Gastrocnemius medialis (tissue), 4 donors: ENCODE results near the gene MAP3K7. TPM values are rescaled to one million over a fixed set of nuclear protein-coding genes. Genes with fewer than 3 reads are reported as not detected.

Experiments
- ATAC-seq, 2 donors: fragments of 150-250 bp; one replicate each; pipeline ENCODE4 v1.9.1; 2016
- DNase-seq, 2 donors: peaks; one replicate each; pipeline ENCODE4 v3.0.0-alpha.2; 2019
- H3K27ac ChIP-seq, 4 donors: fragments of 200-600 bp; sonication (generic); 1 replicate in 1 of 4; 2 replicates in 3 of 4; pipeline ENCODE4 v1.5.1; 2016 to 2018; ENCODE audit warnings: mild to moderate bottlenecking in 2 of 4, moderate library complexity in 1 of 4
- H3K27me3 ChIP-seq, 3 donors: fragments of 200-600 bp; sonication (generic) in 2 of 3; 1 replicate in 1 of 3; 2 replicates in 2 of 3; pipeline versions ENCODE4 v1.5.1 to v1.6.0; 2016 to 2019; ENCODE audit warnings: mild to moderate bottlenecking in 1 of 3, moderate library complexity in 1 of 3
- H3K36me3 ChIP-seq, 2 donors: fragments of 200-600 bp; sonication (generic) in 1 of 2; one replicate each; pipeline ENCODE4 v1.5.1; 2017 to 2018
- H3K4me1 ChIP-seq, 2 donors: fragments of 200-600 bp; sonication (generic) in 1 of 2; one replicate each; pipeline ENCODE4 v1.5.1; 2016 to 2017; ENCODE audit warnings: mild to moderate bottlenecking in 2 of 2
- H3K4me3 ChIP-seq, 4 donors: fragments of 200-600 bp; sonication (generic) in 3 of 4; 1 replicate in 1 of 4; 2 replicates in 3 of 4; pipeline ENCODE4 v1.5.1; 2016 to 2019; ENCODE audit warnings: mild to moderate bottlenecking in 2 of 4
- H3K9me3 ChIP-seq, 3 donors: fragments of 200-600 bp; sonication (generic) in 2 of 3; 1 replicate in 1 of 3; 2 replicates in 2 of 3; pipeline ENCODE4 v1.5.1; 2016 to 2019
- CTCF ChIP-seq, 5 experiments: fragments of 450-650 bp in 3 of 5; fragments of 200-600 bp in 2 of 5; sonication (generic) in 2 of 5; IDR thresholded peaks in 4 of 5; conservative IDR thresholded peaks in 1 of 5; 1 replicate in 4 of 5; 2 replicates in 1 of 5; pipeline ENCODE4 v1.5.1; 2016 to 2019; ENCODE audit warnings: antibody characterized with exemption in 5 of 5, mild to moderate bottlenecking in 3 of 5, moderate library complexity in 3 of 5
- POLR2A ChIP-seq, 2 donors: fragments of 450-650 bp; IDR thresholded peaks; one replicate each; pipeline ENCODE4 v1.6.1; 2017; ENCODE audit warnings: antibody characterized with exemption in 2 of 2, mild to moderate bottlenecking in 2 of 2, moderate library complexity in 2 of 2
- in situ Hi-C, 4 donors: fragments of 200-750 bp; cut with MboI; loops; one replicate each; pipeline versions ENCODE4 v1.15.0 to v1.8.0; 2017; ENCODE audit warnings: low sequenced_read_pairs in 4 of 4
- intact Hi-C: fragments of 100-400 bp; cut with DNase I; formaldehyde crosslinking; loops from one replicate; pipeline ENCODE4 v1.15.1; 2023; ENCODE audit warnings: low total_unique reads
- total RNA-seq, 4 donors: library from RNA; depleted of rRNA; stranded (reverse); fragments of >200 nt; gene quantifications; one replicate each; pipeline versions ENCODE4 v1.1.0 to v1.2.3, GENCODE V29; 2016

MAP3K7 gene
- total RNA-seq, 4 donors from 2014 or later: 16.6 to 27.2 (median 18.9) TPM

- in situ Hi-C loops (no loop called here), intact Hi-C loops (no loop called here)
- Histone ChIP-seq H3K36me3 (peaks cover 0 to 47% of the 10 kb centered on the region in 2 donors), H3K9me3 (no peaks in the 10 kb centered on the region), H3K27me3 (no peaks in the 10 kb centered on the region), H3K4me3 (no peak overlapping the region), H3K27ac (no peak overlapping the region), H3K4me1 (no peaks in the 10 kb centered on the region)
- ATAC-seq (no peak), DNase-seq (no peak)
- no peak for TF ChIP-seq CTCF (IDR thresholded peaks at IDR 0.05 in 4 of 5, conservative IDR thresholded peaks at IDR 0.05 in 1 of 5)
- no peak for TF ChIP-seq POLR2A (IDR thresholded peaks at IDR 0.05)
Measured at GRCh38 chr6:90514496-90514895, 72.4 kb downstream of the MAP3K7 start.

- Histone ChIP-seq H3K4me3 (no peak overlapping the region), H3K9me3 (no peaks in the 10 kb centered on the region), H3K36me3 (peaks cover 0 to 22% of the 10 kb centered on the region in 2 donors), H3K27ac (no peak overlapping the region), H3K27me3 (no peaks in the 10 kb centered on the region), H3K4me1 (no peaks in the 10 kb centered on the region)
- in situ Hi-C loops: no loop called here
- TF ChIP-seq CTCF (IDR thresholded peaks at IDR 0.05 in 4 of 5, conservative IDR thresholded peaks at IDR 0.05 in 1 of 5) (no peak), POLR2A (IDR thresholded peaks at IDR 0.05) (no peak)
- ATAC-seq (no peak), DNase-seq (no peak)
- intact Hi-C loops: no loop called here
Measured at GRCh38 chr6:90508753-90509152, 78.1 kb downstream of the MAP3K7 start.

GRCh38 chr6:90502866-90503407 is 83.9 kb downstream of the MAP3K7 start:
- no peaks in the 10 kb centered on the region for H3K36me3 ChIP-seq
- H3K9me3 ChIP-seq: no peaks in the 10 kb centered on the region
- ATAC-seq (no peak), DNase-seq (no peak)
- intact Hi-C loops: no loop called here
- in situ Hi-C loops: no loop called here
- no peaks in the 10 kb centered on the region for H3K27me3 ChIP-seq
- no peak overlapping the region for H3K27ac ChIP-seq
- H3K4me3 ChIP-seq: no peak overlapping the region
- TF ChIP-seq POLR2A (IDR thresholded peaks at IDR 0.05): no peak
- no peaks in the 10 kb centered on the region for H3K4me1 ChIP-seq

- DNase-seq (no peak), ATAC-seq (no peak)
- H3K9me3 ChIP-seq: no peaks in the 10 kb centered on the region
- H3K4me3 ChIP-seq: no peak overlapping the region
- intact Hi-C loops (no loop called here), in situ Hi-C loops (no loop called here)
- no peaks in the 10 kb centered on the region for H3K4me1 ChIP-seq
- H3K27ac ChIP-seq: no peak overlapping the region
- H3K27me3 ChIP-seq: no peaks in the 10 kb centered on the region
- H3K36me3 ChIP-seq: no peaks in the 10 kb centered on the region
- TF ChIP-seq CTCF (IDR thresholded peaks at IDR 0.05 in 4 of 5, conservative IDR thresholded peaks at IDR 0.05 in 1 of 5) (no peak), POLR2A (IDR thresholded peaks at IDR 0.05) (no peak)
Measured at GRCh38 chr6:90502381-90502780, 84.5 kb downstream of the MAP3K7 start.

GRCh38 chr6:90500458-90500857 is 86.4 kb downstream of the MAP3K7 start:
- Histone ChIP-seq H3K36me3 (no peaks in the 10 kb centered on the region), H3K4me3 (no peak overlapping the region), H3K9me3 (no peaks in the 10 kb centered on the region), H3K27ac (no peak overlapping the region), H3K27me3 (peaks cover 0 to 4% (median 1%) of the 10 kb centered on the region in 3 donors), H3K4me1 (no peaks in the 10 kb centered on the region)
- in situ Hi-C loops (no loop called here), intact Hi-C loops (no loop called here)
- ATAC-seq: no peak
- no peak for DNase-seq
- TF ChIP-seq POLR2A (IDR thresholded peaks at IDR 0.05) (no peak), CTCF (IDR thresholded peaks at IDR 0.05 in 4 of 5, conservative IDR thresholded peaks at IDR 0.05 in 1 of 5) (no peak)
